Prostate gland (tissue), 2 donors: ENCODE measurements around the gene CHIT1.

Experiments used
- CTCF ChIP-seq, 4 experiments: fragments of 200-600 bp in 2 of 4; fragments of 450-650 bp in 2 of 4; sonication (generic) in 2 of 4; IDR thresholded peaks; 1 replicate in 3 of 4; 2 replicates in 1 of 4; pipeline ENCODE4 v1.5.1; 2016 to 2019; ENCODE audit warnings: antibody characterized with exemption in 4 of 4, mild to moderate bottlenecking in 2 of 4, moderate library complexity in 2 of 4
- POLR2A ChIP-seq: fragments of 450-650 bp; IDR thresholded peaks from one replicate; pipeline ENCODE4 v1.6.1; 2016; ENCODE audit warnings: antibody characterized with exemption, mild to moderate bottlenecking
- POLR2AphosphoS5 ChIP-seq: sonication (generic); formaldehyde crosslinking; IDR thresholded peaks from one replicate; pipeline ENCODE4 v1.6.1; 2017; ENCODE audit warnings: antibody characterized with exemption

- TF ChIP-seq CTCF (IDR thresholded peaks at IDR 0.05): no peak
- no peak for TF ChIP-seq POLR2A
- TF ChIP-seq POLR2AphosphoS5: no peak
Measured at GRCh38 chr1:203201516-203202205, 27.8 kb downstream of the CHIT1 start.
